Small intestine (tissue), 4 donors: ENCODE data around the gene VSIG2. TPM values are rescaled to one million over a fixed set of nuclear protein-coding genes. Genes with fewer than 3 reads are reported as not detected.

Experiments
- polyA plus RNA-seq, 4 donors: library from polyadenylated mRNA; stranded (reverse) in 3 of 4; unstranded in 1 of 4; fragments of 200-250 nt in 3 of 4; fragments of 120-200 nt in 1 of 4; gene quantifications; one replicate each; pipeline versions ENCODE4 v1.2.1 to v1.2.3, GENCODE V29; 2013
- donor health status: healthy with polysubstance abuse.
- donor health status: Bipolar disorder and iron deficiency.
- donor health status: healthy.

The VSIG2 gene
- polyA plus RNA-seq, 4 donors: 0.91 to 6.4 TPM; not detected in 2

Other genes with a start within 250 kb of the VSIG2 start
- not detected for gene OR8B12, start 208.6 kb downstream of the VSIG2 start, polyA plus RNA-seq
- not detected for gene OR8A1, start 182.3 kb downstream of the VSIG2 start, polyA plus RNA-seq
- gene PANX3, start 140.8 kb downstream of the VSIG2 start, polyA plus RNA-seq: under 1 TPM in 1 of 4 donors, not detected in 3; 0.04 TPM
- 10 to 100 TPM; 22.5 to 47.4 (median 41.1) TPM for gene TBRG1, start 129.4 kb downstream of the VSIG2 start, polyA plus RNA-seq
- gene SIAE, start 78.5 kb downstream of the VSIG2 start, polyA plus RNA-seq: 10 to 100 TPM in 3 of 4 donors, 1 to 10 TPM in 1; 4.1 to 68.9 (median 27.5) TPM
- 1 to 10 TPM; 3.2 to 9.8 (median 7.0) TPM for gene SPA17, start 78.4 kb downstream of the VSIG2 start, polyA plus RNA-seq
- 1 to 10 TPM in 2 of 4 donors, under 1 TPM in 1, not detected in 1; 0.67 to 6.5 (median 2.3) TPM for gene NRGN, start 12.3 kb downstream of the VSIG2 start, polyA plus RNA-seq
- 10 to 100 TPM in 2 of 4 donors, 1 to 10 TPM in 1, under 1 TPM in 1; 0.67 to 38.3 (median 6.9) TPM for gene ESAM, start 10.0 kb upstream of the VSIG2 start, polyA plus RNA-seq
- 10 to 100 TPM in 1 of 4 donors, 1 to 10 TPM in 3; 4.4 to 19.9 (median 6.4) TPM for gene MSANTD2, start 48.2 kb upstream of the VSIG2 start, polyA plus RNA-seq
- gene ROBO3, start 113.2 kb upstream of the VSIG2 start, polyA plus RNA-seq: 10 to 100 TPM in 3 of 4 donors, 1 to 10 TPM in 1; 4.5 to 16.1 (median 11.4) TPM
- gene ROBO4, start 145.6 kb upstream of the VSIG2 start, polyA plus RNA-seq: 1 to 10 TPM in 3 of 4 donors, under 1 TPM in 1; 0.45 to 8.9 (median 2.6) TPM
- gene HEPN1, start 167.0 kb upstream of the VSIG2 start, polyA plus RNA-seq: under 1 TPM in 1 of 4 donors, not detected in 3; 0.06 TPM
- under 1 TPM in 1 of 4 donors, not detected in 3; 0.67 TPM for gene HEPACAM, start 183.8 kb upstream of the VSIG2 start, polyA plus RNA-seq
- 1 to 10 TPM in 1 of 4 donors, under 1 TPM in 3; 0.22 to 2.2 (median 0.60) TPM for gene CCDC15, start 201.9 kb upstream of the VSIG2 start, polyA plus RNA-seq